Liver (tissue), 9 donors: ENCODE measurements around the gene UGT1A7. TPM values are rescaled to one million over a fixed set of nuclear protein-coding genes. Genes with fewer than 3 reads are reported as not detected.

Experiments
- DNase-seq: peaks from one replicate; pipeline ENCODE4 v3.0.0-alpha.2; 2017; ENCODE audit warnings: low spot score
- H3K27ac ChIP-seq, 2 donors: one replicate each; pipeline ENCODE4 v1.7.0; 2013; ENCODE audit warnings: inconsistent platforms in 2 of 2, low read length in 2 of 2, control low read depth in 1 of 2, low read depth in 1 of 2, mild to moderate bottlenecking in 1 of 2
- H3K27me3 ChIP-seq, 4 donors: one replicate each; pipeline versions ENCODE4 v1.6.1 to v1.7.0; 2013; ENCODE audit warnings: low read length in 3 of 4, inconsistent platforms in 1 of 4, mild to moderate bottlenecking in 1 of 4, moderate library complexity in 1 of 4; ENCODE audit not compliant: control insufficient read depth in 4 of 4, insufficient read depth in 4 of 4
- H3K36me3 ChIP-seq, 4 donors: one replicate each; pipeline versions ENCODE4 v1.6.1 to v1.7.0; 2013; ENCODE audit warnings: low read length in 3 of 4, mild to moderate bottlenecking in 3 of 4, low read depth in 1 of 4, moderate library complexity in 1 of 4; ENCODE audit not compliant: control insufficient read depth in 4 of 4, insufficient read depth in 3 of 4
- H3K4me1 ChIP-seq, 4 donors: one replicate each; pipeline versions ENCODE4 v1.6.1 to v1.7.0; 2013; ENCODE audit warnings: low read length in 3 of 4, mild to moderate bottlenecking in 3 of 4, moderate library complexity in 1 of 4; ENCODE audit not compliant: control insufficient read depth in 4 of 4, insufficient read depth in 4 of 4
- H3K4me3 ChIP-seq, 3 donors: one replicate each; pipeline versions ENCODE4 v1.6.1 to v1.7.0; 2013; ENCODE audit warnings: low read length in 3 of 3, control low read depth in 1 of 3, low read depth in 1 of 3, mild to moderate bottlenecking in 1 of 3
- H3K9ac ChIP-seq, 2 donors: one replicate each; pipeline ENCODE4 v1.7.0; 2013; ENCODE audit warnings: low read length in 2 of 2, mild to moderate bottlenecking in 2 of 2, moderate library complexity in 2 of 2, control low read depth in 1 of 2, low read depth in 1 of 2
- H3K9me3 ChIP-seq, 4 donors: one replicate each; pipeline versions ENCODE4 v1.6.1 to v1.7.0; 2013; ENCODE audit warnings: low read length in 3 of 4; ENCODE audit not compliant: control insufficient read depth in 4 of 4
- ATF3 ChIP-seq: IDR thresholded peaks from 2 replicates; pipeline ENCODE4 v1.6.1; 2016; ENCODE audit warnings: antibody characterized with exemption
- CTCF ChIP-seq: fragments of 150-350 bp; IDR thresholded peaks from 2 replicates; pipeline ENCODE4 v1.5.1; 2017; ENCODE audit warnings: improper control_type of control experiment, low read depth, low read length; ENCODE audit not compliant: missing input control
- EGR1 ChIP-seq, 2 donors: IDR thresholded peaks; 2 replicates each; pipeline ENCODE4 v1.6.1; 2016 to 2018; ENCODE audit warnings: antibody characterized with exemption in 2 of 2, low read depth in 2 of 2
- FOXA1 ChIP-seq: IDR thresholded peaks from 2 replicates; pipeline ENCODE4 v1.6.1; 2016; ENCODE audit warnings: antibody characterized with exemption
- FOXA2 ChIP-seq: IDR thresholded peaks from 2 replicates; pipeline ENCODE4 v1.6.1; 2016; ENCODE audit warnings: antibody characterized with exemption
- GABPA ChIP-seq, 2 donors: IDR thresholded peaks in 1 of 2; conservative IDR thresholded peaks in 1 of 2; 2 replicates each; pipeline ENCODE4 v1.6.1; 2016; ENCODE audit warnings: antibody characterized with exemption in 2 of 2, mild to moderate bottlenecking in 1 of 2, moderate library complexity in 1 of 2
- HNF4A ChIP-seq, 2 donors: conservative IDR thresholded peaks; 2 replicates each; pipeline ENCODE4 v1.6.1; 2016; ENCODE audit warnings: antibody characterized with exemption in 2 of 2, mild to moderate bottlenecking in 2 of 2
- HNF4G ChIP-seq: IDR thresholded peaks from 2 replicates; pipeline ENCODE4 v1.6.1; 2016; ENCODE audit warnings: antibody characterized with exemption
- JUND ChIP-seq, 2 donors: IDR thresholded peaks; 2 replicates each; pipeline ENCODE4 v1.6.1; 2016; ENCODE audit warnings: antibody characterized with exemption in 2 of 2
- MAX ChIP-seq: IDR thresholded peaks from 2 replicates; pipeline ENCODE4 v1.6.1; 2016; ENCODE audit warnings: antibody characterized with exemption
- NR2F2 ChIP-seq: IDR thresholded peaks from 2 replicates; pipeline ENCODE4 v1.6.1; 2016; ENCODE audit warnings: antibody characterized with exemption
- RAD21 ChIP-seq, 2 donors: IDR thresholded peaks; 2 replicates each; pipeline ENCODE4 v1.6.1; 2016; ENCODE audit warnings: antibody characterized with exemption in 2 of 2, mild to moderate bottlenecking in 2 of 2
- REST ChIP-seq: IDR thresholded peaks from 2 replicates; pipeline ENCODE4 v1.6.1; 2016; ENCODE audit warnings: antibody characterized with exemption, mild to moderate bottlenecking
- RXRA ChIP-seq, 2 donors: IDR thresholded peaks; 2 replicates each; pipeline ENCODE4 v1.6.1; 2017 to 2018; ENCODE audit warnings: antibody characterized with exemption in 2 of 2, mild to moderate bottlenecking in 1 of 2
- SP1 ChIP-seq: IDR thresholded peaks from 2 replicates; pipeline ENCODE4 v1.6.1; 2018; ENCODE audit warnings: antibody characterized with exemption, mild to moderate bottlenecking
- TAF1 ChIP-seq: conservative IDR thresholded peaks from 2 replicates; pipeline ENCODE4 v1.6.1; 2016; ENCODE audit warnings: antibody characterized with exemption, mild to moderate bottlenecking
- YY1 ChIP-seq: IDR thresholded peaks from 2 replicates; pipeline ENCODE4 v1.6.1; 2016; ENCODE audit warnings: antibody characterized with exemption, mild to moderate bottlenecking
- ZBTB33 ChIP-seq: IDR thresholded peaks from 2 replicates; pipeline ENCODE4 v1.6.1; 2016; ENCODE audit warnings: antibody characterized with exemption
- whole genome bisulfite sequencing: extraction: QIAGEN DNeasy Blood & Tissue Kit; methylation state at CpG from one replicate; pipeline ENCODE4 v1.1.7; 2013; 5-methylcytosine and 5-hydroxymethylcytosine counted together
- polyA plus RNA-seq, 2 donors: library from polyadenylated mRNA; stranded (reverse) in 1 of 2; unstranded in 1 of 2; fragments of 200-250 nt in 1 of 2; fragments of >200 nt in 1 of 2; fragmentation: Nextera tagmentation in 1 of 2; extraction: Ambion mirVana in 1 of 2; gene quantifications; one replicate each; pipeline versions ENCODE4 v1.2.1 to v1.2.3, GENCODE V29; 2013 to 2015
- total RNA-seq, 2 donors: library from RNA; depleted of rRNA; stranded (reverse); fragments of >200 nt; gene quantifications; one replicate each; pipeline ENCODE4 v1.2.3, GENCODE V29; 2014
- donor health status: healthy.
- donor health status: healthy.
- donor health status: healthy.
- donor health status: healthy.
- donor health status: healthy.

UGT1A7 gene
- total and polyA plus RNA-seq, 4 donors, result 0.02 to 2.2 (median 0.38) TPM; not detected in 1

- TF ChIP-seq ZBTB33 (peak; percentile 59), YY1 (peak; percentile 83), EGR1 (IDR thresholded peaks at IDR 0.05; ENCODE audit: low read depth in 2 of 2) (peak in 1 of 2 donors; percentile 50), RXRA (IDR thresholded peaks at IDR 0.05) (peak; percentile 98), FOXA1 (peak; percentile 74), HNF4G (peak; percentile 59), MAX (peak; percentile 77), NR2F2 (peak; percentile 31), ATF3 (no peak)
Observed at GRCh38 chr2:233718552-233718951, 36.9 kb downstream of the UGT1A7 start, which contains the start of gene UGT1A4 (continued).

GRCh38 chr2:233728723-233729301, 47.1 kb downstream of the UGT1A7 start, which contains the start of gene UGT1A3:
Gene UGT1A3 (plus strand): TSS chr2:233729042. CDS start chr2:233729127, 85 bp downstream.
- Histone ChIP-seq H3K9ac (peak within 1 kb of the TSS in 1 of 2 donors; percentile 47), H3K4me1 (peaks cover 4 to 32% (median 8%) of the 10 kb centered on the region in 4 donors), H3K27me3 (no peaks in the 10 kb centered on the region), H3K9me3 (no peaks in the 10 kb centered on the region), H3K36me3 (peaks cover 0 to 3% (median 0%) of the 10 kb centered on the region in 4 donors), H3K27ac (peak within 1 kb of the TSS; percentile 62 to 66), H3K4me3 (peak within 1 kb of the TSS in 2 of 3 donors; percentile 24 to 32)
- DNase-seq, result no peak
- WGBS, result 33% methylated on average over 8 of the region's 8 CpGs
- TF ChIP-seq ZBTB33 (peak; percentile 24), SP1 (peak; percentile 69), REST (no peak), RAD21 (IDR thresholded peaks at IDR 0.05) (peak in 1 of 2 donors; percentile 30), RXRA (IDR thresholded peaks at IDR 0.05) (peak; percentile 91), ATF3 (peak; percentile 76), HNF4A (conservative IDR thresholded peaks at IDR 0.05) (peak; percentile 43 to 68), EGR1 (IDR thresholded peaks at IDR 0.05; ENCODE audit: low read depth in 2 of 2) (peak in 1 of 2 donors; percentile 70), GABPA (IDR thresholded peaks at IDR 0.05 in 1 of 2, conservative IDR thresholded peaks at IDR 0.05 in 1 of 2) (no peak), MAX (no peak), TAF1 (no peak), FOXA2 (no peak), NR2F2 (no peak), YY1 (peak; percentile 18), CTCF (no peak), JUND (IDR thresholded peaks at IDR 0.05) (peak; percentile 95 to 96), FOXA1 (no peak), HNF4G (peak; percentile 12)
